Adipose tissue (tissue), 3 donors: Measurements from ENCODE around the gene MMD2. TPM values are rescaled to one million over a fixed set of nuclear protein-coding genes. Genes with fewer than 3 reads are reported as not detected.
A peak's percentile ranks its signal among the peaks of the same experiment; 100 is the strongest.
"Not testable (repeated sequence)": the region's sequence is repeated elsewhere in the genome, so short reads cannot be mapped to it uniquely, and the experiment has no call there.

Experiments
- H3K27ac ChIP-seq: one replicate; pipeline ENCODE4 v1.5.1; 2013; ENCODE audit warnings: low read depth, low read length
- WGBS, 3 donors: extraction: QIAGEN DNeasy Blood & Tissue Kit; methylation state at CpG; one replicate each; pipeline ENCODE4 v1.1.7; 2013; 5-methylcytosine and 5-hydroxymethylcytosine counted together
- polyA plus RNA-seq, 3 donors: library from polyadenylated mRNA; stranded (reverse); fragments of 200-250 nt; gene quantifications; one replicate each; pipeline ENCODE4 v1.2.3, GENCODE V29; 2013
- donor health status: healthy with polysubstance abuse.
- donor health status: Bipolar disorder and iron deficiency.
- donor health status: healthy.

Gene MMD2
- polyA plus RNA-seq, 3 donors = not detected

DNA sequence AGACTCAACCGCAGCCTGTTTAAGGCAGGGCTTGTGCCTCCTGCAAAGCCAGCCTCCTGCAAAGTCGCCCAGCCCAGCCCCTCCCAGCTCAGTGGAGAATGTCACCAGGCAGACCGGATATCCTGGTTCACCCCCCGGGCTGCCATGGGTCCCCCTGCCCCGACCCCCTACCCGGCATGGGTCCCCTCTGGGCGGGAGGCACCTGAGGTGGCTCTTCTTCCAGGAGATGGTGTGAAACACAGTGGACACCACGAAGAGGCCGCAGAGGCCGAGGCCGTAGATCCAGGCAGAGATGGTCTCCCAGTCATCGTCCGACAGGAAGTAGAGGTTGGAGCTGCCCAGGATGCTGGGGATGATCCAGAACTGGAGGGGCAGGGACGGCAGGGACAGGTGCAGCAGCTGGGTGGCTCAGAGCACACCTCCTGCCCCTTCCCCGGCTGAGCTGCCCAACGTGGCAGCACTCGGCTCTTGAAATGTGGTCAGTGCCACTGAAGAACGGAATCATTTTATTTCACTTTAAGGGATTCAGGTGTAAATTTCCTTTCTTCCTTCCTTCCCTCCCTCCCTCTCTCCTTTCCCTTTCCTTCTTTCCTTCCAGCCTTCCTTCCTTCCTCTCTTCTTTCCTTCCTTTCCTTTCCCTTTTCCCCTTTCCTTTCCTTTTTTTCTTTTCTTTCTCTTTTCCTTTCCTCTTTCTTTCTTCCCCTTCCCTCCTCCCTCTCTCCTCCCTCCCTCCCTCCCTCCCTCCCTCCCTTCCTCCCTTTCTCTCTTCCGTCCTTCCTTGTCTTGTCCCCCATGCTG lies 38.8 kb downstream of the MMD2 start:
- 73 to 82% (median 77%) methylated on average over 19 of the region's 19 CpGs for WGBS, 3 donors
- H3K27ac ChIP-seq = no peak overlapping the region

DNA sequence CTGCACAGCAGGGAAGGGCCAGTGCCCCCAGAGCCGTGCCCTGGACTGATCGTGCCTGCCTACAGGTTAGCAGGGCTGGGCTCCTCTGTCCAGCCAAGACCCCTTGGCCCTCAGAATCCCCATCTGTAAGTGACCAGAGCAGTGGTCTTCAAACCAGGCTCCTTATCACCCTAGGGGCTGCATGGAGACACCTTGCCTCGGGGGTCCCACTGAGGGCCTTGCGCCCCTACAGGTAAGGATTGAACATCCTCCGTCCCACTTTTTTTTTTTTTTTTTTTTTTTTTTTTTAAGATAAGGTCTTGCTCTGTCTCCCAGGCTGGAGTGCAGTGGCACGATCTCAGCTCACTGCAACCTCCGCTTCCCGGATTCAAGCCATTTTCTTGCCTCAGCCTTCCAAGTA lies 42.9 kb downstream of the MMD2 start:
- 60 to 66% (median 62%) methylated on average over 8 of the region's 8 CpGs for WGBS, 3 donors

DNA sequence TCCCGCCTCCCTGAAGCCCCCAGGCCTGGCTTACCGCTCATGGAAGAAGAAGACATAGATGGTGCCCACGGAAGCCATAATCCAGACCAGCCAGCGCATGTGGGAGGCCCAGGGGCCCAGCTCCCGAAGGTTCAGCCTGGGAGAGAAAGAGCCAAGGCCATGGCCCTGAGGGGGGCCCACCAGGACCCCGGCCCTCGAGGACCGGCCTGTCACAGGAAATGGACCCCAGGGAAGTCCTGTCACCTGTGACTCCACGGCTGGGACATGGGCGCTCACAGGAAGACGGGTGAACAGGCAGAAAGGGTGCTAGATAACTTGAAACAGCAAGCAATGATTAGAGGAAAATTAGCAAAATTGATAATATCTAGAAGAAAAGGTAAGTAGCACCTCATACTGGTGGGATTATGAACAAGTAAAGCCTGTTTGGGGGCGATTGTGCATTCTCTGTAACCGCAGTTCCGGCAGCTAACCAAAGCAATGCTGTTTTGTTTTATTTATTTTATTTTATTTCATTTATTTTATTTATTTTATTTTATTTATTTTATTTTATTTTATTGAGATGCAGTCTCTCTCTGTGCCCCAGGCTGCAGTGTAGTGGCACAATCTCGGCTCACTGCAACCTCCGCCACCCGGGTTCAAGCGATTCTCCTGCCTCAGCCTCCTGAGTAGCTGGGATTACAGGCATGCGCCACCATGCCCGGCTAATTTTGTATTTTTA lies 47.7 kb downstream of the MMD2 start:
- WGBS, 3 donors = 86 to 89% (median 87%) methylated on average over 20 of the region's 20 CpGs
- H3K27ac ChIP-seq = no peak overlapping the region

More for the DNA sequence above, 42.9 kb downstream of the MMD2 start:
- no peak overlapping the region for H3K27ac ChIP-seq

DNA sequence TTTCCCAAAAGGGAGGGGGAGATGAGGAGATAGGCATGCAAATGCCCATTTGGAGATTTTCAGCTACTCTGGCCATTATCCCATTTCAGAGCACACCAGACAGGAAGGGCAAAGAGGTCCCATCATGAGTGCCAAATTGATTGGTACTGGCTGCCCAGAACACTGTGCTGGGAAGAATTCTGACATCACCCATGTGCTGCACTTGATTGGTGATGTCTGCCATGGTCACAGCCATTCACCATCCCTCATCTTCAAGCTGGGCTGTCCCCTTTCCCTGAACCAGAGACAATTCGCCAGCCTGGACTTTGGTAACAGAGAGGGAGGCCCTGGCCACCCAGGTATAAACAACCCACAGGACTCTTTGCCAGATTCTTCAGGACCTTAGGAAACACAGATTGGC lies 52.3 kb downstream of the MMD2 start:
- WGBS, 3 donors = 87 to 94% (median 93%) methylated on average over 1 of the region's 1 CpG
- no peak overlapping the region for H3K27ac ChIP-seq

DNA sequence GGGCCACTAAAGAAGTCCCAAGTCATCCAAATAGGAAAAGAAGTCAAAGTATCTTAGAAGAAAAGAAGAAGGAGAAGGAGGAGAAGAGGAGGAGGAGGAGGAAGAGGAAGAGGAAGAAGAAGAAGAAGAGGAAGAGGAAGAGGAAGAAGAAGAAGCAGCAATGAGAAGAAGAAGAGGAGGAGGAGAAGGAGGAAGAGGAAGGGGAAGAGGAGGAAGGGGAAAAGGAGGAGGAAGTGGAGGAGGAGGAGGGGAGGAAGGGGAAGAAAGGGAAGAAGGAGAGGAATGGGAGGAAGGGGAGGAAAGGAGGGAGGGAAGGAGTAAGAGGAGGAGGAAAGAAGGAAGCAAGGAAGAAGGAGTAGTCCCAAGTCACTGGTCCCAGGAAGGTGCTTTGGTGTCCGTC lies 53.8 kb downstream of the MMD2 start:
- 71 to 75% methylated on average over 1 of the region's 1 CpG; no CpG with 5 or more reads in 1 of the 3 donors for WGBS, 3 donors
- H3K27ac ChIP-seq = no peak overlapping the region

DNA sequence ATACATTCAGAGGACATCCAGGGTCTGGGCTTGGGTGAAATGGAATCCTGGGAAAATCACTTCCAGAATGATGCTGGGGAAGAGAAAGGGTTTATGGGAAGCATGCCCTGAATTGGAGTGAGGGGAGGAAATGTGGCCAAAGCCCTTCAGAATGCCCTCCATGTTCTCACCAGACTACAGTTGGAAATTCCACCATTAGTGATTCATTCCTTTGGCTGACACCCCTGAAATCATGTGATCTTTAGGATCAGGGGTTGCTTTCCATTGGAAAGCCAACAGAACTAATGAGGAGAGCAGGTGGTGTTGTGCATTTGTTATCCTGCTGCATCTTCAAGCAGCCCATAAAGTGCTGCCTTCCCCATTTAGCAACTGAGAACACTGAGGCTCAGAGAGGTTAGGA lies 54.6 kb downstream of the MMD2 start:
- H3K27ac ChIP-seq = no peak overlapping the region

DNA sequence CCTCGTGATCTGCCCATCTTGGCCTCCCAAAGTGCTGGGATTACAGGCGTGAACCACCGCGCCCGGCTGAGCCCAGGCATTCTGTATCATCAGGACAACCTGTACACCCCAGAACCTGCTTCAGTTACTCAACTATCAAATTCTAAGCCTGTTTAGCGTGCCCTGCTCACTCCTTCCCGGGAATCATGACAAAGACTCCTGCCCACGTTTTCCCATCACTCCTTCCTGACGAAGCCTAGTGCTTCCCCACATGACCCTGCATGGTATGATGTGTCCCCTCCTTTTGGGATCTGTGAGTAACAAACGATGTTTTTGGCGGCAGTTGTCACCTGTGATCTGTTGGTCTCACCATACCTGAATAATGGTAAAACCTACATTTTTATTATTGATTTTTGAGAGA lies 63.2 kb downstream of the MMD2 start:
- no peak overlapping the region for H3K27ac ChIP-seq
- 83 to 87% (median 86%) methylated on average over 11 of the region's 11 CpGs for WGBS, 3 donors

DNA sequence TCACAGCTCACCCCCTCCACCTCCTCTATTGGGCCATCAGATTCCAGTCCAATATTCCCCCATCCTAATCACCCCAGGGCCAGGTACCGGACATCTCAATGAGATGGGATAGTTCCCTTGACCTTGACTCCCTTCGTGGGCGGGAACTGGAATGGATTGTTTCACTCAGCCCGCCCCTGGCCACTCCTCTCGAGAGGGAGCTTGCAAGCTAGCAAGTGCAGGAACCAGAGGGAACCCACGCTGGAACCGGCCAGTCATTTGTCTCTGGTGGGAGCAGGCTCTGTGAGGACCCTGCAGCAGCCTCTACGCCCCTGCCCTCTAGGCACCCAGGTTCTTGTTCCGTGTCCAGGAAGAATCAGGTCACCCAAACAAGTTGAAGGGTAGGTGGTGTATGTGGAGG lies 64.5 kb downstream of the MMD2 start:
- 85 to 90% (median 87%) methylated on average over 9 of the region's 9 CpGs for WGBS, 3 donors
- no peak overlapping the region for H3K27ac ChIP-seq

DNA sequence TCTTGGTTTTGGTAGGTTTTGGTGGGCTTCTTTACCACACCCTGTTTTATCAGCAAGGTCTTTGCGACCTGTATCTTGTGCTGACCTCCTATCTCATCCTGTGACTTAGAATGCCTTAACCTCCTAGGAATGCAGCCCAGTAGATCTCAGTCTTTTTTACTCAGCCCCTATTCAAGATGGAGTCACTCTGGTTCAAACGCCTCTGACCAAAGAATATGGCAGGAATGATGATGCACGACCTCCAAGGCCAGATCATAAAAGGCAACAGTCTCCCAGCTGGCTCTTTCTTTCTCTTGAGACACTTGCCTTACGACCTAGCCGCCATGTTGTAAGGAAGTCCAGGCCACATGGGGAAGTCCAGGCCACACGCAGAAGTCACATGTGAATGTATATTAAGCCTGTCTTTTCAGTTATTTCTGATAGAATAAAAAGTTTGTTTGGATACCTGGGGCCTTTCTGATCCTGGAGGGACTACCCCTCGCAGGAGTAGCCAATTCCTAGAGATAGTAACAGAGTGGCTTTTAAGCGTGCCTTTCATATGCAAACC lies 65.0 kb downstream of the MMD2 start:
- WGBS, 3 donors = 82 to 88% (median 88%) methylated on average over 8 of the region's 8 CpGs
- no peak overlapping the region for H3K27ac ChIP-seq

DNA sequence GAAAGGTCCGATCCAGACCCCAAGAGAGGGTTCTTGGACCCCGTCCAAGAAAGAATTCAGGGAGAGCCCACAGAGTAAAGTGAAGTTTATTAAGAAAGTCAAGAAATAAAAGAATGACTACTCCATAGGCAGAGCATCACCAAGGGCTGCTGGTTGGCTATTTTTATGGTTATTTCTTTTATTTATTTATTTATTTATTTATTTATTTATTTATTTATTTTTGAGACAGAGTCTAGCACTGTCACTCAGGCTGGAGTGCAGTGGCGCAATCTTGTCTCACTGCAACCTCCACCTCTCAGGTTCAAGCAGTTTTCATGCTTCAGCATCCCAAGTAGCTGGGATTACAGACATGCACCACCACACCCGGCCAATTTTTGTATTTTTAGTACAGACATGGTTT lies 65.8 kb downstream of the MMD2 start:
- H3K27ac ChIP-seq = not testable (repeated sequence)
- 69 to 84% (median 83%) methylated on average over 4 of the region's 4 CpGs for WGBS, 3 donors

DNA sequence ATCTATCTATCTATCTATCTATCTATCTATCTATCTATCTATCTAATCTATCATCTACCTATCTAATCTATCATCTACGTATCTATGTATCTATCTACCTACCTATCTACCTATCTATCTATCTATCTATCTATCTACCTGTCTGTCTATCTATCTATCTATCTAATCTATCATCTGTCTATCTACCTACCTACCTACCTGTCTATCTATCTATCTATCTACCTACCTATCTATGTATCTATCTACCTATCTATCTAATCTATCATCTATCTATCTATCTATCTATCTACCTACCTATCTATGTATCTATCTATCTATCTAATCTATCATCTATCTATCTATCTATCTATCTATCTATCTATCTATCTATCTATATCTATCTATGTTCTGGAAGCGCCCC lies 67.5 kb downstream of the MMD2 start:
- H3K27ac ChIP-seq = not testable (repeated sequence)
- 57 to 73% (median 68%) methylated on average over 2 of the region's 2 CpGs for WGBS, 3 donors

DNA sequence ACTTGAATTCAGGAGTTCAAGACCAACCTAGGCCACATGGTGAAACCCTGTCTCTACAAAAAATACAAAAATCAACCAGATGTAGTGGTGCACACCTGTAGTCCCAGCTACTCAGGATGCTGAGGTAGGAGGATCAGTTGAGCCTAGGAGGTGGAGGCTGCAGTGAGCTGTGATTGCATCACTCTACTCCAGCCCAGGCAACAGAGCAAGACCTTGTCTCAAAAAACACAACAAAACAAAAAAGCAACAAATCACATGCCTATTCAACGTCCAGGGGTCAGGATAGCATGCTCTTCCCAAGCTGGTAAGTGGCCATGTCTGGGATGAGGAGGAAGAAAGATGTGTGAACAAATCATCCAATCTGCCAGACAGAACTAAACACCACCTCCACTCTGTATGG lies 69.3 kb downstream of the MMD2 start:
- H3K27ac ChIP-seq = no peak overlapping the region
- WGBS, 3 donors = 41 to 45% (median 42%) methylated on average over 1 of the region's 1 CpG

DNA sequence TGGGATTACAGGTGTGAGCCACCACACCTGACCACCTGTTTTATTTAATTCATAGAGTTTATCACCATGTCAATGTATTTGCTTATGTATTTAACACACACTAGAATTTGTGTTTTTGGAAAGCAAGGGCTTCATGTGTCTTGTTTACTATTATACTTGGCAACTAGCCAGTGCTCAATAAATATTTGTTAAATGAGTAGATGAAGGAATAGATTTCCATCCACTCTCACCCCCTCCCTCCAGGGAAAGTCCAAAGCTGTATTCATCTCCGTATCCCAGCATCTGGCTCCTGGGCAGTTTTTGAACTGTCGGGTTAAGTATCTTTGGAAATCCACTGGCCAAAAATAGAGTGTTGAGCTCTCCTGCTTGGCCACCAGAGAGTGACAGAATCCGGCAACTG lies 70.8 kb downstream of the MMD2 start:
- no peak overlapping the region for H3K27ac ChIP-seq
- 50 to 74% (median 69%) methylated on average over 3 of the region's 3 CpGs for WGBS, 3 donors

DNA sequence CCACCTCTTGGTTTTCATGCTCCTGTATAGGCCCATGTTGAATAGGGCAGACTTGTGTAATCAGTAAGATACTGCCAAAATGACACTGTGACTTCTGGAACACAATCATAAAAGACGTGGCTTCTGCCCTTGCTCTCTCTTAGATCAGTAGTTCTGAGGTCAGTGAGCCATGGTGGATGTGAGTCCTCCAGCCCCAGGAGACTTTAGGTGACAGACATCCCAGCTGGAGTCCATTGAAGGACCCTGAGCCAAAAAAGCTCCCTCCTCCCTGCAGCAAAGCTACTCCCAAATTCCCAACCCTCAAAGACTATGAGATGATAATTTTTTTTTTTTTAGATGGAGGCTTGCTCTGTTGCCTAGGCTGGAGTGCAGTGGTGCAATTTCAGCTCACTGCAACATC lies 72.3 kb downstream of the MMD2 start:
- 34 to 79% (median 68%) methylated on average over 1 of the region's 1 CpG for WGBS, 3 donors
- no peak overlapping the region for H3K27ac ChIP-seq

DNA sequence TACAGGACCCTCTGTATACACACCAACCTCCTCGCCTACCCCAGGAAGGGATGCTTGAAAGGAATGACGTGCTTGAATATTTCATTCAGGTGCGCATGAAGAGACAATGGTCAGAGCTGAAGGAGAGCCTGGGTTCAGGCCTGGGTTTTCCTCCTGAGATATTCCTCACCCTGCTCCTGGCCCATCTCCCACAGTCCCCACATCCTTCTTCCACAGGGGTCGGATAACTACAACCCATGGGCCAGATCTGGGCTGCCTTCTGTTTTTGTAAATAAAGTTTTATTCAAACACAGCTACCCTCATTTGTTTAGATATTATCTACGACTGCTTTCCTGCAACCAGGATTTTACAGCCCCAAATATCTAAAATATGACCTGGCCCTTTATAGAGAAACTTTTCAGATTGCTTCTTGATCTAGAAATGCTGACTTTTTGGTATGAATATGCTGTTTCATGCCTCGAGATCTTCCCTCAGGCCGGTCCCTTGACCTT lies 73.6 kb downstream of the MMD2 start:
- WGBS, 3 donors = 88 to 93% (median 92%) methylated on average over 7 of the region's 7 CpGs

DNA sequence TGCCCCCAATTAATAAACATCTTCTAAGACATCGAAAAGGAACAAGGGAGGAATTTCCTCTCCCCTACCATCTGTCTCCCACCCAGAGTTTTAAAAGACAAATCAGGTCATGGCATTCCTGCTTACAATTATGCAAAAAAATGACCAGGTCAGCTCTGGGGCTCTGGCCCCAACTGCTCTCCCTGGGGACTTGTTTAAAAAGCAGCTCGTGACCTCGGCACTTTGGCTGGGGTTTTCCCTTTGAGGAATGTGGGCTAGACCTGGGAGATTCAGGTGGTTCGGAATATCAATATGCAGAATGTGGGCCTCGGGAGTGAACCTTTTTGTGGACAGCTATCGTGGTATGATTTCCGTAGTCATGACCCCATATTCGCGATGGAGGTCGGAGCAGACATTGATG lies 74.8 kb downstream of the MMD2 start:
- H3K27ac ChIP-seq = no peak overlapping the region
- WGBS, 3 donors = 38 to 80% (median 73%) methylated on average over 10 of the region's 10 CpGs

More for the DNA sequence above, 73.6 kb downstream of the MMD2 start:
- H3K27ac ChIP-seq = no peak overlapping the region

DNA sequence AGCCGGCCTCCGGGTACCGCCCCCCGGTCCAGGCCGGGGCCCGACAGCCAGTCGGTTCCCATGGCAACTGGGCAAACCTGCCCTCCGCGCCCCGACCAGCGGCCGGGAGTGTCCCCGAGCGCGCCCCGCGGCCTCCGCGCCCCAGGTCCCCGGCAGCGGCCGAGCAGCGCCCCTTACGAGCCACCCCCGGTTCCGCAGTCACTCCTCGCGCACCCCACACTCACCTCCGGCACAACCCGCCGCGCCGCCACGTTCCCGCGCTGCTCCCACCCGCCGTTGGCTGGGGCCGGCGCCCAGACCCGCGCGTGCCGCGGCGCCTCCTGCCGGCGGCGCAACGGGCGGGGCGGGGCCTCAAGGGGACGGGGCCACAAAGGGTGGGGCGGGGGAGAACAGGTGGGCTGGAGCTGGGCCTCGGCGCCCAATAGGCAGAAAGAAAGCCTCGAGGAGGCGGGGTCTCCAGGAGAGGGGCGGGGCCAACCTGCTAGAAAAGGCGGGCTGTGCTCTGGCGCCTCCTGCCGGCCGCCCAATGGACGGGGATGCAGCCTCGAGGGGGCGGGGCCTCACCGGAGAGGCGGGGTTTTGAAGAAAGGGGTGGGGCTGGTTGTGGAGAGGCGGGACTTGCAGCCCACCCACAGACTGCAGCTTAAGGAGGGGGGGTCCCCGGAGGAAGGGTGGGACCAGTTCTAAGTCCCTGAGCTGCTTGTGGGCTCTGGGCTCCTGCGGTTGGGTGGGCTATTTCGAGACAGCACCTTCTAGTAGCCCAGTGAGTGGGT lies 75.4 kb downstream of the MMD2 start, which contains the start of gene RADIL:
RADIL (minus strand) TSS at position 345 of the 773 bp plus-strand sequence. CDS start 5,577 bp downstream, outside the sequence.
- WGBS, 3 donors = 3 to 4% (median 4%) methylated on average over 65 to 72 of the region's 72 CpGs
- peak within 1 kb of the TSS; percentile 4 for H3K27ac ChIP-seq

DNA sequence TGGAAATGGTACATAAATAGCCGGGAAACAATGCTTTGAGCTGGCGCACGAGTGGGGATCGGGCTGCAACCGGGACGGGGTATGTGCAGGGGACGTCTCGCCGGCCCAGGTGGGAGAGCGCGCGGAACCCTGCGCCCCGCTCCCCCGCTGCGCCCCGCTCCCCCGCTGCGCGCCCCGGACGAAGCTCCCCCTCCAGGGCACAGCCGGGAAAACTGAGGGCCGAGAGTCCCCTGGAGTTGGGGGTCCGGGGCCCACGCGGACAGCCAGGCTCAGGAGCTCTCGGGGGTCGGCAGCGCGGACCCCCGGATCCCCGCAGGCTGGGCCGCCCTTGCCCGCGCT lies 76.0 kb downstream of the MMD2 start:
- no peak overlapping the region for H3K27ac ChIP-seq
- WGBS, 3 donors = 1 to 3% (median 2%) methylated on average over 36 of the region's 36 CpGs
